ENCODE data around the gene GNB5.

GNB5 gene

GRCh38 chr15:52143873-52144272, 47.3 kb downstream of the GNB5 start:
- DNase-seq (ENCODE audit: low read depth in 2 of 2), result no peak

- DNase-seq (ENCODE audit: low read depth in 2 of 2), result no peak
Measured at GRCh38 chr15:52140646-52141045, 50.5 kb downstream of the GNB5 start.

GRCh38 chr15:52139599-52140462, 51.4 kb downstream of the GNB5 start:
- peak; percentile 45 to 69 for DNase-seq (ENCODE audit: low read depth in 2 of 2)

GRCh38 chr15:52137432-52138357, 53.5 kb downstream of the GNB5 start:
- DNase-seq (ENCODE audit: low read depth in 2 of 2), result no peak

GRCh38 chr15:52136442-52136980, 54.7 kb downstream of the GNB5 start:
- DNase-seq (ENCODE audit: low read depth in 2 of 2), result no peak

- DNase-seq (ENCODE audit: low read depth in 2 of 2), result no peak
Measured at GRCh38 chr15:52134502-52135144, 56.6 kb downstream of the GNB5 start.

- no peak for DNase-seq (ENCODE audit: low read depth in 2 of 2)
Measured at GRCh38 chr15:52133510-52134220, 57.5 kb downstream of the GNB5 start.

GRCh38 chr15:52132066-52132465, 59.1 kb downstream of the GNB5 start:
- no peak for DNase-seq (ENCODE audit: low read depth in 2 of 2)

- DNase-seq (ENCODE audit: low read depth in 2 of 2), result no peak
Measured at GRCh38 chr15:52128568-52128967, 62.6 kb downstream of the GNB5 start.

GRCh38 chr15:52124270-52124880, 66.8 kb downstream of the GNB5 start:
- no peak for DNase-seq (ENCODE audit: low read depth in 2 of 2)

- DNase-seq (ENCODE audit: low read depth in 2 of 2), result no peak
Measured at GRCh38 chr15:52121896-52122295, 69.3 kb downstream of the GNB5 start.

- DNase-seq (ENCODE audit: low read depth in 2 of 2), result no peak
Measured at GRCh38 chr15:52121006-52121405, 70.2 kb downstream of the GNB5 start.

- DNase-seq (ENCODE audit: low read depth in 2 of 2), result no peak
Measured at GRCh38 chr15:52120488-52120887, 70.7 kb downstream of the GNB5 start.

GRCh38 chr15:52118969-52119749, 72.0 kb downstream of the GNB5 start:
- DNase-seq (ENCODE audit: low read depth in 2 of 2), result no peak

GRCh38 chr15:52117549-52117948, 73.6 kb downstream of the GNB5 start:
- DNase-seq (ENCODE audit: low read depth in 2 of 2), result no peak

- no peak for DNase-seq (ENCODE audit: low read depth in 2 of 2)
Measured at GRCh38 chr15:52115598-52116427, 75.4 kb downstream of the GNB5 start.

- DNase-seq (ENCODE audit: low read depth in 2 of 2), result no peak
Measured at GRCh38 chr15:52114261-52115055, 76.7 kb downstream of the GNB5 start.

GRCh38 chr15:52113708-52114107, 77.5 kb downstream of the GNB5 start:
- no peak for DNase-seq (ENCODE audit: low read depth in 2 of 2)
